ENCODE results near the gene ZNF445. TPM values are rescaled to one million over a fixed set of nuclear protein-coding genes. Genes with fewer than 3 reads are reported as not detected.

ZNF445 gene
- total RNA-seq, 1 donor from 2014 or later: 31.5 TPM

- Mint-ChIP-seq H3K4me3 (ENCODE audit: unreplicated experiment) (peak overlapping the region; percentile 35), H3K27me3 (ENCODE audit: unreplicated experiment) (peaks cover 1% of the 10 kb centered on the region), H3K9me3 (ENCODE audit: unreplicated experiment) (no peaks in the 10 kb centered on the region), H3K27ac (ENCODE audit: unreplicated experiment) (no peak overlapping the region), H3K4me1 (ENCODE audit: unreplicated experiment) (peaks cover 7% of the 10 kb centered on the region), H3K36me3 (ENCODE audit: low read depth, unreplicated experiment) (peaks cover 48% of the 10 kb centered on the region)
- TF ChIP-seq CTCF (IDR thresholded peaks at IDR 0.05; ENCODE audit: unreplicated experiment): no peak
- no peak for DNase-seq (ENCODE audit: low spot score)
Observed at GRCh38 chr3:44444896-44445691, 32.4 kb downstream of the ZNF445 start.

GRCh38 chr3:44444437-44444836 lies 33.0 kb downstream of the ZNF445 start:
- Mint-ChIP-seq H3K36me3 (ENCODE audit: low read depth, unreplicated experiment) (peaks cover 44% of the 10 kb centered on the region), H3K4me1 (ENCODE audit: unreplicated experiment) (peaks cover 12% of the 10 kb centered on the region), H3K27ac (ENCODE audit: unreplicated experiment) (no peak overlapping the region), H3K9me3 (ENCODE audit: unreplicated experiment) (no peaks in the 10 kb centered on the region), H3K27me3 (ENCODE audit: unreplicated experiment) (peaks cover 1% of the 10 kb centered on the region), H3K4me3 (ENCODE audit: unreplicated experiment) (no peak overlapping the region)
- no peak for DNase-seq (ENCODE audit: low spot score)
- no peak for TF ChIP-seq CTCF (IDR thresholded peaks at IDR 0.05; ENCODE audit: unreplicated experiment)

GRCh38 chr3:44442596-44443309 lies 34.7 kb downstream of the ZNF445 start:
- no peak for TF ChIP-seq CTCF (IDR thresholded peaks at IDR 0.05; ENCODE audit: unreplicated experiment)
- Mint-ChIP-seq H3K4me3 (ENCODE audit: unreplicated experiment) (no peak overlapping the region), H3K36me3 (ENCODE audit: low read depth, unreplicated experiment) (peaks cover 27% of the 10 kb centered on the region), H3K9me3 (ENCODE audit: unreplicated experiment) (no peaks in the 10 kb centered on the region), H3K27me3 (ENCODE audit: unreplicated experiment) (peaks cover 1% of the 10 kb centered on the region), H3K4me1 (ENCODE audit: unreplicated experiment) (peaks cover 18% of the 10 kb centered on the region), H3K27ac (ENCODE audit: unreplicated experiment) (no peak overlapping the region)
- no peak for DNase-seq (ENCODE audit: low spot score)

GRCh38 chr3:44439499-44440295 lies 37.8 kb downstream of the ZNF445 start:
- TF ChIP-seq CTCF (IDR thresholded peaks at IDR 0.05; ENCODE audit: unreplicated experiment): no peak
- Mint-ChIP-seq H3K4me1 (ENCODE audit: unreplicated experiment) (peaks cover 19% of the 10 kb centered on the region), H3K4me3 (ENCODE audit: unreplicated experiment) (peak overlapping the region; percentile 3), H3K27ac (ENCODE audit: unreplicated experiment) (peak overlapping the region; percentile 92), H3K36me3 (ENCODE audit: low read depth, unreplicated experiment) (peaks cover 3% of the 10 kb centered on the region), H3K27me3 (ENCODE audit: unreplicated experiment) (no peaks in the 10 kb centered on the region), H3K9me3 (ENCODE audit: unreplicated experiment) (no peaks in the 10 kb centered on the region)
- peak; percentile 69 for DNase-seq (ENCODE audit: low spot score)
